H9 (cell line): ENCODE measurements around the gene TMEM186. TPM values are rescaled to one million over a fixed set of nuclear protein-coding genes. Genes with fewer than 3 reads are reported as not detected.
"Not testable (repeated sequence)": the region's sequence is repeated elsewhere in the genome, so short reads cannot be mapped to it uniquely, and the experiment has no call there.

Experiments
- DNase-seq: peaks from one replicate; pipeline ENCODE4 v3.0.0-alpha.2; 2017
- H2AFZ ChIP-seq: one replicate; pipeline ENCODE4 v1.6.1; 2013; ENCODE audit warnings: mild to moderate bottlenecking, low read length, control low read depth, moderate library complexity
- H2AK5ac ChIP-seq: 2 replicates; pipeline ENCODE4 v1.6.1; 2013; ENCODE audit warnings: low read length, control low read depth, mixed read lengths; ENCODE audit not compliant: insufficient read length
- H2BK120ac ChIP-seq: one replicate; pipeline ENCODE4 v1.6.1; 2013; ENCODE audit warnings: low read depth, mild to moderate bottlenecking, low read length, control low read depth, inconsistent platforms; ENCODE audit not compliant: poor library complexity, severe bottlenecking
- H2BK12ac ChIP-seq: 2 replicates; pipeline ENCODE4 v1.6.1; 2013; ENCODE audit warnings: low read length, control low read depth, mixed read lengths, low read depth; ENCODE audit not compliant: insufficient read length
- H2BK15ac ChIP-seq: 2 replicates; pipeline ENCODE4 v1.6.1; 2013; ENCODE audit warnings: low read depth, low read length, control low read depth
- H2BK20ac ChIP-seq: one replicate; pipeline ENCODE4 v1.6.1; 2013; ENCODE audit warnings: low read depth, mild to moderate bottlenecking, low read length, control low read depth, inconsistent platforms; ENCODE audit not compliant: poor library complexity, severe bottlenecking
- H2BK5ac ChIP-seq: 2 replicates; pipeline ENCODE4 v1.6.1; 2013; ENCODE audit warnings: low read length, control low read depth, mixed read lengths; ENCODE audit not compliant: insufficient read length
- H3K14ac ChIP-seq: 2 replicates; pipeline ENCODE4 v1.6.1; 2013; ENCODE audit warnings: low read length, control low read depth; ENCODE audit not compliant: insufficient read depth
- H3K18ac ChIP-seq: 2 replicates; pipeline ENCODE4 v1.6.1; 2013; ENCODE audit warnings: low read depth, mild to moderate bottlenecking, mixed read lengths, low read length, control low read depth; ENCODE audit not compliant: insufficient read length
- H3K23ac ChIP-seq: 2 replicates; pipeline ENCODE4 v1.6.1; 2013; ENCODE audit warnings: low read length, control low read depth, mixed read lengths, low read depth; ENCODE audit not compliant: insufficient read length
- H3K23me2 ChIP-seq: 2 replicates; pipeline ENCODE4 v1.6.1; 2013; ENCODE audit warnings: low read depth, mild to moderate bottlenecking, mixed read lengths, low read length, control low read depth; ENCODE audit not compliant: insufficient read length, poor library complexity, severe bottlenecking
- H3K27ac ChIP-seq: 2 replicates; pipeline ENCODE4 v1.5.1; 2013; ENCODE audit warnings: low read length, control low read depth, mixed read lengths, low read depth; ENCODE audit not compliant: insufficient read length
- H3K27me3 ChIP-seq: 2 replicates; pipeline ENCODE4 v1.6.1; 2013; ENCODE audit warnings: low read length, control low read depth, inconsistent platforms; ENCODE audit not compliant: insufficient read depth
- H3K4ac ChIP-seq: 2 replicates; pipeline ENCODE4 v1.6.1; 2013; ENCODE audit warnings: low read depth, mild to moderate bottlenecking, control low read depth, inconsistent platforms, low read length, moderate library complexity
- H3K4me1 ChIP-seq: 2 replicates; pipeline ENCODE4 v1.6.1; 2013; ENCODE audit warnings: low read length, control low read depth, inconsistent platforms; ENCODE audit not compliant: insufficient read depth
- H3K4me2 ChIP-seq: 2 replicates; pipeline ENCODE4 v1.6.1; 2013; ENCODE audit warnings: low read length, control low read depth, mixed read lengths; ENCODE audit not compliant: insufficient read length, insufficient read depth
- H3K56ac ChIP-seq: 2 replicates; pipeline ENCODE4 v1.6.1; 2013; ENCODE audit warnings: low read depth, mild to moderate bottlenecking, mixed read lengths, low read length, control low read depth; ENCODE audit not compliant: insufficient read length
- H3K79me1 ChIP-seq: 2 replicates; pipeline ENCODE4 v1.6.1; 2013; ENCODE audit warnings: low read depth, mild to moderate bottlenecking, moderate library complexity, low read length, control low read depth, inconsistent platforms; ENCODE audit not compliant: insufficient read depth, poor library complexity, severe bottlenecking
- H3K79me2 ChIP-seq: 2 replicates; pipeline ENCODE4 v1.6.1; 2013; ENCODE audit warnings: low read length, control low read depth, inconsistent platforms; ENCODE audit not compliant: insufficient read depth
- H3K9ac ChIP-seq: 2 replicates; pipeline ENCODE4 v1.6.1; 2013; ENCODE audit warnings: low read length, control low read depth, mixed read lengths; ENCODE audit not compliant: insufficient read length; ENCODE audit errors: extremely low read depth
- H3K9me3 ChIP-seq: one replicate; pipeline ENCODE4 v1.6.1; 2013; ENCODE audit warnings: low read depth, low read length, inconsistent platforms; ENCODE audit not compliant: control insufficient read depth
- H3T11ph ChIP-seq: one replicate; pipeline ENCODE4 v1.6.1; 2013; ENCODE audit warnings: mild to moderate bottlenecking, low read length, control low read depth, inconsistent platforms
- H4K20me1 ChIP-seq: one replicate; pipeline ENCODE4 v1.6.1; 2013; ENCODE audit not compliant: control insufficient read depth, insufficient read length, insufficient read depth
- H4K5ac ChIP-seq: 2 replicates; pipeline ENCODE4 v1.6.1; 2013; ENCODE audit warnings: low read depth, mild to moderate bottlenecking, mixed read lengths, low read length, control low read depth; ENCODE audit not compliant: insufficient read length
- H4K8ac ChIP-seq: replicated peaks from 2 replicates; pipeline ENCODE4 v1.6.1; 2013; ENCODE audit warnings: low read length, control low read depth, mixed read lengths, low read depth; ENCODE audit not compliant: insufficient read length
- H4K91ac ChIP-seq: 2 replicates; pipeline ENCODE4 v1.6.1; 2013; ENCODE audit warnings: low read depth, mild to moderate bottlenecking, moderate library complexity, mixed read lengths, low read length, control low read depth; ENCODE audit not compliant: insufficient read length
- H3K27ac Mint-ChIP-seq, 3 experiments: 2 replicates in 2 of 3; 3 replicates in 1 of 3; pipeline ENCODE4 v1.8.0; 2020 to 2021; ENCODE audit warnings: mixed read lengths in 3 of 3, mild to moderate bottlenecking in 1 of 3, moderate library complexity in 1 of 3
- H3K27me3 Mint-ChIP-seq: 2 replicates; pipeline ENCODE4 v1.8.0; 2021; ENCODE audit warnings: low read depth, mild to moderate bottlenecking, moderate library complexity, mixed read lengths
- H3K36me3 Mint-ChIP-seq, 3 experiments: 2 replicates in 2 of 3; 3 replicates in 1 of 3; pipeline ENCODE4 v1.8.0; 2020 to 2021; ENCODE audit warnings: low read depth in 3 of 3, mixed read lengths in 3 of 3; ENCODE audit not compliant: insufficient read depth in 1 of 3
- H3K4me1 Mint-ChIP-seq, 2 experiments: 2 replicates each; pipeline ENCODE4 v1.8.0; 2020; ENCODE audit warnings: mixed read lengths in 2 of 2
- H3K4me3 Mint-ChIP-seq, 2 experiments: 2 replicates in 1 of 2; 3 replicates in 1 of 2; pipeline ENCODE4 v1.8.0; 2020 to 2021; ENCODE audit warnings: mild to moderate bottlenecking in 2 of 2, mixed read lengths in 2 of 2, moderate library complexity in 1 of 2
- H3K9me3 Mint-ChIP-seq, 2 experiments: 2 replicates in 1 of 2; 3 replicates in 1 of 2; pipeline ENCODE4 v1.8.0; 2020; ENCODE audit warnings: mild to moderate bottlenecking in 2 of 2, mixed read lengths in 2 of 2, moderate library complexity in 1 of 2
- WGBS: extraction: QIAGEN DNeasy Blood & Tissue Kit; methylation state at CpG from one replicate; pipeline ENCODE4 v1.1.7; 2013; ENCODE audit warnings: missing lambda C conversion rate, low lambda C conversion rate, mixed read lengths; ENCODE audit not compliant: insufficient read length; ENCODE audit errors: extremely low coverage; 5-methylcytosine and 5-hydroxymethylcytosine counted together
- total RNA-seq: library from RNA; stranded (reverse); gene quantifications from 2 replicates; pipeline ENCODE4 v1.2.1, GENCODE V29; 2021

Gene TMEM186
- total RNA-seq, 1 experiment from 2014 or later, result 9.6 TPM

DNA sequence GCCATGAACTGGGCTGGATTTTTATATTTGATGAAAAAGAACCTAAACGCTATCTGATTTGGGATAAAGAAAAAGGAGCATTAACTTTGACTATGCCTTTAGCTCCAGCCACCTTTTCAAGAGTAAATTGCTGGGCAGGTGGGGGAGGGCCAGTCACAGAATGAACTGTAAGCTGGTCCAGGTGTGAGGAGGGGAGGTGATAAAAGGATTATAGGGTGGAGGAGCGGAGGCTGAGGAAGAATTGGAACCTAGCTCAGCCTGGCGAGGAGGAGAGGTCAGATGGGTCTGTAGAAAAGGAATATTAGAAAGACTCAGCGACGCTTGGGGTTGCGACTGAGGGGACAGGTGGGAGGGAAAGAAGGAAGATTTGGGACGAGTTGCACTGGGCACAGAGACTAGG, 39.4 kb upstream of the TMEM186 start:
- not testable (repeated sequence) for H3K18ac ChIP-seq, H3K9ac ChIP-seq, H3K9me3 Mint-ChIP-seq, H2AFZ ChIP-seq, H3K4me1 ChIP-seq, H4K8ac ChIP-seq, H2BK120ac ChIP-seq, DNase-seq, H3K4ac ChIP-seq, H3K79me1 ChIP-seq, H4K5ac ChIP-seq, H2BK20ac ChIP-seq, H4K20me1 ChIP-seq, H3T11ph ChIP-seq, H3K36me3 Mint-ChIP-seq, H3K9me3 ChIP-seq, H2BK5ac ChIP-seq, H2BK15ac ChIP-seq, H3K79me2 ChIP-seq, H3K4me2 ChIP-seq, H3K23me2 ChIP-seq, H3K56ac ChIP-seq, H3K23ac ChIP-seq, H3K27ac Mint-ChIP-seq, H3K14ac ChIP-seq, H3K27ac ChIP-seq, H2BK12ac ChIP-seq, H4K91ac ChIP-seq, H3K4me3 Mint-ChIP-seq, H2AK5ac ChIP-seq, H3K27me3 ChIP-seq, H3K27me3 Mint-ChIP-seq
- WGBS, result no CpG with 5 or more reads among the region's 7 CpGs
- H3K4me1 Mint-ChIP-seq, result peaks cover 23% of the 10 kb centered on the region in 2 experiments
